ENCODE measurements around the gene PRDM8.

GRCh38 chr4:80156410-80156809 is 40.9 kb upstream of the PRDM8 start:
- TF ChIP-seq CTCF (IDR thresholded peaks at IDR 0.05) (no peak), POLR2A (IDR thresholded peaks at IDR 0.05) (no peak)

Measured in uterus (tissue), 2 donors.